ENCODE results near the gene GATAD2A. TPM values are rescaled to one million over a fixed set of nuclear protein-coding genes. Genes with fewer than 3 reads are reported as not detected.
A peak's percentile ranks its signal among the peaks of the same experiment; 100 is the strongest.

The GATAD2A gene
- total RNA-seq, 2 donors from 2014 or later = 102 to 145 TPM

DNA sequence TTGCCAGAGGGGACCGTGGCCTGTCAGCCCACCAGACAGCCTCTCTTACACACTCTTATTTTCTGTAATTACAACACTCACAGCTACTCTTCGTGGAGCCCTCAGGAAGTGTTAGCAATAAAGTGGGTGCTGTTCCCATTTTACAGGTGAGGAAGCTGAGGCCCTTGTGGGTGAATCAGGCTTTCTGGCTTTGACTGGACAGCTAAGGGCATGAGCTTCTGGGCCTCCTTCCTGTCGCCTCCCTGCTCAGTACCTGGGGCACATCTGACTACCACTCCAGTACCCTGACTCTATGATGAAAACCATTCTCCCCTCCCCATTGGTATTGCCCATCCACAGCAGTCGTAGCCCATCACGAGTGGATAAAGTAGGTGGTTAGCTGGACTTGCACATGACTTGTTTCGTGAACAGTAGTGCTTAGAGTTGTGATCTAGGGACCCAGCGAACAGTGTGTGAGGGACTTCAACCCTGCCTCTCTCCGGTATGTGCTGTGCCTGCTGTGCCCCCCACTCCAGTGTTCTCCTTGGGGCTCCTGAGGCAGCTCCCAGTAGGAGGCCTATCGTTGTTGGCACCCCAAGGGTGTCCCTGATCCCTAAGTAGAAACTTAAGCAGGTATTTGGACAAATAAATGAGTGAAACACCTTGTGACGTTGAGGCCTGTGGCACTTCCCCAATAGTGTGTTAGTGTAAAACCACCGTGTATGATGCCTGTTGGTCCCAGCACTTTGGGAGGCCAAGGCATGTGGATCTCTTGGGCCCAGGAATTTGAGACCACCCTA, 38.6 kb downstream of the GATAD2A start:
- peak overlapping the region; percentile 42 for H3K27ac ChIP-seq
- H3K27me3 ChIP-seq = no peaks in the 10 kb centered on the region
- H3K4me3 ChIP-seq = no peak overlapping the region
- H3K36me3 ChIP-seq = no peaks in the 10 kb centered on the region
- H3K9me3 ChIP-seq = no peaks in the 10 kb centered on the region
- TF ChIP-seq, protein P1, sequence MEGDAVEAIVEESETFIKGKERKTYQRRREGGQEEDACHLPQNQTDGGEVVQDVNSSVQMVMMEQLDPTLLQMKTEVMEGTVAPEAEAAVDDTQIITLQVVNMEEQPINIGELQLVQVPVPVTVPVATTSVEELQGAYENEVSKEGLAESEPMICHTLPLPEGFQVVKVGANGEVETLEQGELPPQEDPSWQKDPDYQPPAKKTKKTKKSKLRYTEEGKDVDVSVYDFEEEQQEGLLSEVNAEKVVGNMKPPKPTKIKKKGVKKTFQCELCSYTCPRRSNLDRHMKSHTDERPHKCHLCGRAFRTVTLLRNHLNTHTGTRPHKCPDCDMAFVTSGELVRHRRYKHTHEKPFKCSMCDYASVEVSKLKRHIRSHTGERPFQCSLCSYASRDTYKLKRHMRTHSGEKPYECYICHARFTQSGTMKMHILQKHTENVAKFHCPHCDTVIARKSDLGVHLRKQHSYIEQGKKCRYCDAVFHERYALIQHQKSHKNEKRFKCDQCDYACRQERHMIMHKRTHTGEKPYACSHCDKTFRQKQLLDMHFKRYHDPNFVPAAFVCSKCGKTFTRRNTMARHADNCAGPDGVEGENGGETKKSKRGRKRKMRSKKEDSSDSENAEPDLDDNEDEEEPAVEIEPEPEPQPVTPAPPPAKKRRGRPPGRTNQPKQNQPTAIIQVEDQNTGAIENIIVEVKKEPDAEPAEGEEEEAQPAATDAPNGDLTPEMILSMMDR (IDR thresholded peaks at IDR 0.05) = no peak
- no peak for DNase-seq
- peaks cover 10% of the 10 kb centered on the region for H3K4me1 ChIP-seq
- H3K9ac ChIP-seq (ENCODE audit: low read depth in 2 of 2, low read length in 2 of 2) = no peak overlapping the region
- intact Hi-C loops (cut with DNase I) = no loop called here

DNA sequence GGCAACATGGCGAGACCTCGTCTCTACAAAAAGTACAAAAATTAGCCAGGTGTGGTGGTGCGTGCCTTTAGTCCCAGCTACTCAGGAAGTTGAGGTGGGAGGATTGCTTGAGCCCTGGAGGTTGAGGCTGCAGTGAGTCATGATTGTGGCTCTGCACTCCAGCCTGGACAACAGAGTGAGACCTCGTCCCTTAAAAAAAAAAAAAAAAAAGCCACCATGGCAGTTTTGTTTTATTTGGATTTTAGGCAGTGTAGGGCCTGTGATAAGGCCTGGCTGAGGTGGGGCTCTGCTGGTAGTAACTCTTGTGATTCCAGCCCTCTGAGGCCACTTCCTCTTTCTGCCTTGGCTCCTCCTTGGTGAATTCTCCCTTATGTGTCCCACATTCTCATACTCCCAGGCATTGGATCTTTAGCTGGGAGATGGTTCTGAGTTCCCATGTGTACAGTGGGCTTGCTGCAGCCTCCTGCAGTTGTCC, 39.2 kb downstream of the GATAD2A start:
- H3K27me3 ChIP-seq = no peaks in the 10 kb centered on the region
- peak overlapping the region; percentile 42 for H3K27ac ChIP-seq
- no peaks in the 10 kb centered on the region for H3K9me3 ChIP-seq
- H3K36me3 ChIP-seq = no peaks in the 10 kb centered on the region
- H3K4me3 ChIP-seq = no peak overlapping the region
- H3K4me1 ChIP-seq = peaks cover 10% of the 10 kb centered on the region
- intact Hi-C loops (cut with DNase I) = no loop called here
- TF ChIP-seq, protein P1 (IDR thresholded peaks at IDR 0.05) = no peak
- no peak for DNase-seq
- H3K9ac ChIP-seq (ENCODE audit: low read depth in 2 of 2, low read length in 2 of 2) = peak overlapping the region in 1 of 2 donors; percentile 35

- H3K27me3 ChIP-seq = no peaks in the 10 kb centered on the region
- DNase-seq = no peak
- H3K9me3 ChIP-seq = no peaks in the 10 kb centered on the region
- peaks cover 10% of the 10 kb centered on the region for H3K4me1 ChIP-seq
- TF ChIP-seq, protein P1 (IDR thresholded peaks at IDR 0.05) = no peak
- H3K4me3 ChIP-seq = no peak overlapping the region
- intact Hi-C loops (cut with DNase I) = no loop called here
- H3K27ac ChIP-seq = peak overlapping the region; percentile 42
- no peaks in the 10 kb centered on the region for H3K36me3 ChIP-seq
- peak overlapping the region in 1 of 2 donors; percentile 35 for H3K9ac ChIP-seq (ENCODE audit: low read depth in 2 of 2, low read length in 2 of 2)
Observed at GRCh38 chr19:19445288-19445687, 39.8 kb downstream of the GATAD2A start.

DNA sequence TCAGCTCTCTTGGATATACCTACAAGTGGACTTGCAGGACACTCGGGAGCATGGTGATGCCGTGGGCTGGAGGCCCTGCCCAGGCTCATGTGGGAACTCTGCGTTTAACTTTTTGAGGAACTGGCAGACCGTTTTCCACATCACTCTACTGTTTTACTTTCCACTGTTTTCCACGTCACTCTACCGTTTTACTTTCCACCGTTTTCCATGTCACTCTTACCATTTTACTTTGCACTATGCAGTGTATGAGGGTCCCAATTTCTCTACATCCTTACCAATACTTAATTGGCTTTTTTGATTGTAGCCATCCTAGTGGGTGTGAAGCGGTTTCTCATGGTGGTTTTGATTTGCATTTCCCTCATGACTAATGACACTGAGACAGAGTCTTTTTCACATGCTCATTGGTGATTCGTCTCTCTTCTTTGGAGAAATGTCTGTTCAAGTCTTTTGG, 40.5 kb downstream of the GATAD2A start:
- DNase-seq = no peak
- Histone ChIP-seq H3K27me3 (no peaks in the 10 kb centered on the region), H3K36me3 (no peaks in the 10 kb centered on the region), H3K4me1 (peaks cover 10% of the 10 kb centered on the region), H3K9me3 (no peaks in the 10 kb centered on the region), H3K4me3 (no peak overlapping the region), H3K27ac (no peak overlapping the region), H3K9ac (ENCODE audit: low read depth in 2 of 2, low read length in 2 of 2) (no peak overlapping the region)
- intact Hi-C loops (cut with DNase I) = no loop called here
- TF ChIP-seq, protein P1 (IDR thresholded peaks at IDR 0.05) = no peak

- TF ChIP-seq, protein P1 (IDR thresholded peaks at IDR 0.05) = no peak
- no peak for DNase-seq
- Histone ChIP-seq H3K9ac (ENCODE audit: low read depth in 2 of 2, low read length in 2 of 2) (no peak overlapping the region), H3K4me1 (peaks cover 10% of the 10 kb centered on the region), H3K27ac (no peak overlapping the region), H3K27me3 (no peaks in the 10 kb centered on the region), H3K9me3 (no peaks in the 10 kb centered on the region), H3K36me3 (no peaks in the 10 kb centered on the region), H3K4me3 (no peak overlapping the region)
- intact Hi-C loops (cut with DNase I) = no loop called here
Observed at GRCh38 chr19:19446655-19447437, 41.4 kb downstream of the GATAD2A start.
